ENCODE results near the gene ARHGAP29. TPM values are rescaled to one million over a fixed set of nuclear protein-coding genes. Genes with fewer than 3 reads are reported as not detected.

ARHGAP29 gene
- total RNA-seq, 1 donor, result 85.1 TPM

GRCh38 chr1:94126651-94127050, 110.7 kb downstream of the ARHGAP29 start:
- H3K4me3 ChIP-seq (ENCODE audit: low read depth, low read length), result no peak overlapping the region
- TF ChIP-seq CTCF (IDR thresholded peaks at IDR 0.05; ENCODE audit: insufficient read depth, low read depth, low read length), result no peak
- DNase-seq (ENCODE audit: low read depth), result no peak

GRCh38 chr1:94125551-94126514, 111.6 kb downstream of the ARHGAP29 start:
- DNase-seq (ENCODE audit: low read depth), result no peak
- no peak for TF ChIP-seq CTCF (IDR thresholded peaks at IDR 0.05; ENCODE audit: insufficient read depth, low read depth, low read length)
- no peak overlapping the region for H3K4me3 ChIP-seq (ENCODE audit: low read depth, low read length)

GRCh38 chr1:94124538-94124937, 112.8 kb downstream of the ARHGAP29 start:
- no peak for DNase-seq (ENCODE audit: low read depth)
- no peak overlapping the region for H3K4me3 ChIP-seq (ENCODE audit: low read depth, low read length)
- no peak for TF ChIP-seq CTCF (IDR thresholded peaks at IDR 0.05; ENCODE audit: insufficient read depth, low read depth, low read length)

GRCh38 chr1:94122201-94122970, 115.0 kb downstream of the ARHGAP29 start:
- TF ChIP-seq CTCF (IDR thresholded peaks at IDR 0.05; ENCODE audit: insufficient read depth, low read depth, low read length), result no peak
- no peak overlapping the region for H3K4me3 ChIP-seq (ENCODE audit: low read depth, low read length)
- DNase-seq (ENCODE audit: low read depth), result peak; percentile 41

Other genes with a start within 250 kb of the ARHGAP29 start
- 0.43 and 0.64 TPM in 2 replicates for gene ABCA4, start 116.4 kb downstream of the ARHGAP29 start, total RNA-seq
- gene ABCD3, start 180.8 kb upstream of the ARHGAP29 start, total RNA-seq, result 30.0 and 44.0 TPM in 2 replicates

Measured in fibroblast of villous mesenchyme (primary cell).